H9 (cell line): ENCODE measurements around the gene RRP36. TPM values are rescaled to one million over a fixed set of nuclear protein-coding genes. Genes with fewer than 3 reads are reported as not detected.
A peak's percentile ranks its signal among the peaks of the same experiment; 100 is the strongest.

Experiments used
- DNase-seq: peaks from one replicate; pipeline ENCODE4 v3.0.0-alpha.2; 2017
- H2AFZ ChIP-seq: one replicate; pipeline ENCODE4 v1.6.1; 2013; ENCODE audit warnings: mild to moderate bottlenecking, low read length, control low read depth, moderate library complexity
- H2AK5ac ChIP-seq: 2 replicates; pipeline ENCODE4 v1.6.1; 2013; ENCODE audit warnings: low read length, control low read depth, mixed read lengths; ENCODE audit not compliant: insufficient read length
- H2BK120ac ChIP-seq: one replicate; pipeline ENCODE4 v1.6.1; 2013; ENCODE audit warnings: low read depth, mild to moderate bottlenecking, low read length, control low read depth, inconsistent platforms; ENCODE audit not compliant: poor library complexity, severe bottlenecking
- H2BK12ac ChIP-seq: 2 replicates; pipeline ENCODE4 v1.6.1; 2013; ENCODE audit warnings: low read length, control low read depth, mixed read lengths, low read depth; ENCODE audit not compliant: insufficient read length
- H2BK15ac ChIP-seq: 2 replicates; pipeline ENCODE4 v1.6.1; 2013; ENCODE audit warnings: low read depth, low read length, control low read depth
- H2BK20ac ChIP-seq: one replicate; pipeline ENCODE4 v1.6.1; 2013; ENCODE audit warnings: low read depth, mild to moderate bottlenecking, low read length, control low read depth, inconsistent platforms; ENCODE audit not compliant: poor library complexity, severe bottlenecking
- H2BK5ac ChIP-seq: 2 replicates; pipeline ENCODE4 v1.6.1; 2013; ENCODE audit warnings: low read length, control low read depth, mixed read lengths; ENCODE audit not compliant: insufficient read length
- H3K14ac ChIP-seq: 2 replicates; pipeline ENCODE4 v1.6.1; 2013; ENCODE audit warnings: low read length, control low read depth; ENCODE audit not compliant: insufficient read depth
- H3K18ac ChIP-seq: 2 replicates; pipeline ENCODE4 v1.6.1; 2013; ENCODE audit warnings: low read depth, mild to moderate bottlenecking, mixed read lengths, low read length, control low read depth; ENCODE audit not compliant: insufficient read length
- H3K23ac ChIP-seq: 2 replicates; pipeline ENCODE4 v1.6.1; 2013; ENCODE audit warnings: low read length, control low read depth, mixed read lengths, low read depth; ENCODE audit not compliant: insufficient read length
- H3K23me2 ChIP-seq: 2 replicates; pipeline ENCODE4 v1.6.1; 2013; ENCODE audit warnings: low read depth, mild to moderate bottlenecking, mixed read lengths, low read length, control low read depth; ENCODE audit not compliant: insufficient read length, poor library complexity, severe bottlenecking
- H3K27ac ChIP-seq: 2 replicates; pipeline ENCODE4 v1.5.1; 2013; ENCODE audit warnings: low read length, control low read depth, mixed read lengths, low read depth; ENCODE audit not compliant: insufficient read length
- H3K27me3 ChIP-seq: 2 replicates; pipeline ENCODE4 v1.6.1; 2013; ENCODE audit warnings: low read length, control low read depth, inconsistent platforms; ENCODE audit not compliant: insufficient read depth
- H3K4ac ChIP-seq: 2 replicates; pipeline ENCODE4 v1.6.1; 2013; ENCODE audit warnings: low read depth, mild to moderate bottlenecking, control low read depth, inconsistent platforms, low read length, moderate library complexity
- H3K4me1 ChIP-seq: 2 replicates; pipeline ENCODE4 v1.6.1; 2013; ENCODE audit warnings: low read length, control low read depth, inconsistent platforms; ENCODE audit not compliant: insufficient read depth
- H3K4me2 ChIP-seq: 2 replicates; pipeline ENCODE4 v1.6.1; 2013; ENCODE audit warnings: low read length, control low read depth, mixed read lengths; ENCODE audit not compliant: insufficient read length, insufficient read depth
- H3K56ac ChIP-seq: 2 replicates; pipeline ENCODE4 v1.6.1; 2013; ENCODE audit warnings: low read depth, mild to moderate bottlenecking, mixed read lengths, low read length, control low read depth; ENCODE audit not compliant: insufficient read length
- H3K79me1 ChIP-seq: 2 replicates; pipeline ENCODE4 v1.6.1; 2013; ENCODE audit warnings: low read depth, mild to moderate bottlenecking, moderate library complexity, low read length, control low read depth, inconsistent platforms; ENCODE audit not compliant: insufficient read depth, poor library complexity, severe bottlenecking
- H3K79me2 ChIP-seq: 2 replicates; pipeline ENCODE4 v1.6.1; 2013; ENCODE audit warnings: low read length, control low read depth, inconsistent platforms; ENCODE audit not compliant: insufficient read depth
- H3K9ac ChIP-seq: 2 replicates; pipeline ENCODE4 v1.6.1; 2013; ENCODE audit warnings: low read length, control low read depth, mixed read lengths; ENCODE audit not compliant: insufficient read length; ENCODE audit errors: extremely low read depth
- H3K9me3 ChIP-seq: one replicate; pipeline ENCODE4 v1.6.1; 2013; ENCODE audit warnings: low read depth, low read length, inconsistent platforms; ENCODE audit not compliant: control insufficient read depth
- H3T11ph ChIP-seq: one replicate; pipeline ENCODE4 v1.6.1; 2013; ENCODE audit warnings: mild to moderate bottlenecking, low read length, control low read depth, inconsistent platforms
- H4K20me1 ChIP-seq: one replicate; pipeline ENCODE4 v1.6.1; 2013; ENCODE audit not compliant: control insufficient read depth, insufficient read length, insufficient read depth
- H4K5ac ChIP-seq: 2 replicates; pipeline ENCODE4 v1.6.1; 2013; ENCODE audit warnings: low read depth, mild to moderate bottlenecking, mixed read lengths, low read length, control low read depth; ENCODE audit not compliant: insufficient read length
- H4K8ac ChIP-seq: replicated peaks from 2 replicates; pipeline ENCODE4 v1.6.1; 2013; ENCODE audit warnings: low read length, control low read depth, mixed read lengths, low read depth; ENCODE audit not compliant: insufficient read length
- H4K91ac ChIP-seq: 2 replicates; pipeline ENCODE4 v1.6.1; 2013; ENCODE audit warnings: low read depth, mild to moderate bottlenecking, moderate library complexity, mixed read lengths, low read length, control low read depth; ENCODE audit not compliant: insufficient read length
- H3K27ac Mint-ChIP-seq, 3 experiments: 2 replicates in 2 of 3; 3 replicates in 1 of 3; pipeline ENCODE4 v1.8.0; 2020 to 2021; ENCODE audit warnings: mixed read lengths in 3 of 3, mild to moderate bottlenecking in 1 of 3, moderate library complexity in 1 of 3
- H3K27me3 Mint-ChIP-seq: 2 replicates; pipeline ENCODE4 v1.8.0; 2021; ENCODE audit warnings: low read depth, mild to moderate bottlenecking, moderate library complexity, mixed read lengths
- H3K36me3 Mint-ChIP-seq, 3 experiments: 2 replicates in 2 of 3; 3 replicates in 1 of 3; pipeline ENCODE4 v1.8.0; 2020 to 2021; ENCODE audit warnings: low read depth in 3 of 3, mixed read lengths in 3 of 3; ENCODE audit not compliant: insufficient read depth in 1 of 3
- H3K4me1 Mint-ChIP-seq, 2 experiments: 2 replicates each; pipeline ENCODE4 v1.8.0; 2020; ENCODE audit warnings: mixed read lengths in 2 of 2
- H3K4me3 Mint-ChIP-seq, 2 experiments: 2 replicates in 1 of 2; 3 replicates in 1 of 2; pipeline ENCODE4 v1.8.0; 2020 to 2021; ENCODE audit warnings: mild to moderate bottlenecking in 2 of 2, mixed read lengths in 2 of 2, moderate library complexity in 1 of 2
- H3K9me3 Mint-ChIP-seq, 2 experiments: 2 replicates in 1 of 2; 3 replicates in 1 of 2; pipeline ENCODE4 v1.8.0; 2020; ENCODE audit warnings: mild to moderate bottlenecking in 2 of 2, mixed read lengths in 2 of 2, moderate library complexity in 1 of 2
- CTCF ChIP-seq: fragments of 200-600 bp; sonication (generic); conservative IDR thresholded peaks from 3 replicates; pipeline ENCODE4 v1.8.0; 2021; ENCODE audit warnings: antibody characterized with exemption, mild to moderate bottlenecking
- WGBS: extraction: QIAGEN DNeasy Blood & Tissue Kit; methylation state at CpG from one replicate; pipeline ENCODE4 v1.1.7; 2013; ENCODE audit warnings: missing lambda C conversion rate, low lambda C conversion rate, mixed read lengths; ENCODE audit not compliant: insufficient read length; ENCODE audit errors: extremely low coverage; 5-methylcytosine and 5-hydroxymethylcytosine counted together
- total RNA-seq: library from RNA; stranded (reverse); gene quantifications from 2 replicates; pipeline ENCODE4 v1.2.1, GENCODE V29; 2021

Gene RRP36
- total RNA-seq, 1 experiment from 2014 or later: 117 TPM

GRCh38 chr6:43076464-43077332 is 55.3 kb downstream of the RRP36 start:
- TF ChIP-seq CTCF: no peak
- H3K4me1 Mint-ChIP-seq: peaks cover 29 to 48% of the 10 kb centered on the region in 2 experiments
- Histone ChIP-seq H3K4me2 (peak overlapping the region; percentile 72), H3K23ac (no peak overlapping the region), H3K9ac (peak overlapping the region; percentile 76), H2BK15ac (no peak overlapping the region), H3K79me1 (peaks cover 11% of the 10 kb centered on the region), H3K4me1 (peaks cover 13% of the 10 kb centered on the region), H3K27me3 (no peaks in the 10 kb centered on the region), H4K91ac (no peak overlapping the region), H4K20me1 (no peaks in the 10 kb centered on the region), H2BK12ac (no peak overlapping the region), H3K23me2 (peaks cover 10% of the 10 kb centered on the region), H2BK120ac (no peak overlapping the region), H3K79me2 (peaks cover 18% of the 10 kb centered on the region; the same call in 1 of the 2 replicates), H4K8ac (no peak overlapping the region), H3K14ac (peak overlapping the region; percentile 94), H2BK20ac (no peak overlapping the region), H3K27ac (no peak overlapping the region), H3T11ph (no peak overlapping the region), H2AK5ac (no peak overlapping the region), H3K4ac (no peak overlapping the region; the same call in none of the 2 replicates), H4K5ac (no peak overlapping the region), H3K9me3 (no peaks in the 10 kb centered on the region), H3K18ac (peak overlapping the region; percentile 61), H2BK5ac (no peak overlapping the region), H3K56ac (no peak overlapping the region), H2AFZ (no peak overlapping the region)
- peak overlapping the region; percentile 85 to 90 for H3K4me3 Mint-ChIP-seq
- peak overlapping the region in 2 of 3 experiments; percentile 85 to 90; a peak in 4 of 7 replicates for H3K27ac Mint-ChIP-seq
- WGBS: no CpG with 5 or more reads among the region's 72 CpGs
- DNase-seq: peak; percentile 81
- H3K9me3 Mint-ChIP-seq: no peaks in the 10 kb centered on the region
- peaks cover 12 to 24% (median 21%) of the 10 kb centered on the region in 3 experiments for H3K36me3 Mint-ChIP-seq
- H3K27me3 Mint-ChIP-seq: no peaks in the 10 kb centered on the region
